Mucosa of descending colon (tissue), 3 donors: ENCODE data around the gene KLHL22. TPM values are rescaled to one million over a fixed set of nuclear protein-coding genes. Genes with fewer than 3 reads are reported as not detected.

ENCODE experiments used
- ATAC-seq: fragments of 200-7000 bp; cut with Tn5 transposase; one replicate; pipeline ENCODE4 v1.9.1; 2020; ENCODE audit warnings: mild to moderate bottlenecking, moderate library complexity
- DNase-seq, 3 donors: peaks; one replicate each; pipeline ENCODE4 v3.0.0-alpha.2; 2020
- H3K36me3 ChIP-seq: fragments of 200-600 bp; one replicate; pipeline ENCODE4 v1.8.0; 2021; ENCODE audit warnings: low read depth, mild to moderate bottlenecking
- H3K4me1 ChIP-seq: fragments of 200-600 bp; one replicate; pipeline ENCODE4 v1.8.0; 2021; ENCODE audit warnings: low read depth, mild to moderate bottlenecking
- H3K4me3 ChIP-seq: fragments of 200-600 bp; one replicate; pipeline ENCODE4 v1.8.0; 2021; ENCODE audit warnings: mild to moderate bottlenecking
- H3K9me3 ChIP-seq: fragments of 200-600 bp; one replicate; pipeline ENCODE4 v1.8.0; 2021; ENCODE audit warnings: mild to moderate bottlenecking
- intact Hi-C, 2 donors: fragments of 100-400 bp; cut with DNase I in 1 of 2; cut with micrococcal nuclease in 1 of 2; formaldehyde crosslinking; loops; one replicate each; pipeline versions ENCODE4 v1.11.0 to v1.11.1; 2022; cut with DNase I, micrococcal nuclease
- total RNA-seq, 3 donors: library from RNA; stranded (reverse); fragmentation: NEBNext Ultra II Directional in 2 of 3; extraction: Animal tissue kit (Norgen Biotek cat#: 25700) in 2 of 3; gene quantifications; one replicate each; pipeline versions ENCODE4 v1.2.1 to v1.2.4, GENCODE V29; 2021 to 2023
- TF ChIP-seq, protein P1 (sequence below): fragments of 200-600 bp; IDR thresholded peaks from one replicate; pipeline ENCODE4 v1.8.0; 2022; ENCODE audit warnings: antibody characterized with exemption, mild to moderate bottlenecking
- donor health status: DM: no; HTN: no; CAD: no; lungs with moderate emphysema.
- donor health status: DM: no; HTN: no; CAD: no.
- donor health status: DM: no; HTN: yes; CAD: no.

KLHL22 gene
- total RNA-seq, 3 donors from 2014 or later = 9.5 to 24.1 (median 14.7) TPM

DNA sequence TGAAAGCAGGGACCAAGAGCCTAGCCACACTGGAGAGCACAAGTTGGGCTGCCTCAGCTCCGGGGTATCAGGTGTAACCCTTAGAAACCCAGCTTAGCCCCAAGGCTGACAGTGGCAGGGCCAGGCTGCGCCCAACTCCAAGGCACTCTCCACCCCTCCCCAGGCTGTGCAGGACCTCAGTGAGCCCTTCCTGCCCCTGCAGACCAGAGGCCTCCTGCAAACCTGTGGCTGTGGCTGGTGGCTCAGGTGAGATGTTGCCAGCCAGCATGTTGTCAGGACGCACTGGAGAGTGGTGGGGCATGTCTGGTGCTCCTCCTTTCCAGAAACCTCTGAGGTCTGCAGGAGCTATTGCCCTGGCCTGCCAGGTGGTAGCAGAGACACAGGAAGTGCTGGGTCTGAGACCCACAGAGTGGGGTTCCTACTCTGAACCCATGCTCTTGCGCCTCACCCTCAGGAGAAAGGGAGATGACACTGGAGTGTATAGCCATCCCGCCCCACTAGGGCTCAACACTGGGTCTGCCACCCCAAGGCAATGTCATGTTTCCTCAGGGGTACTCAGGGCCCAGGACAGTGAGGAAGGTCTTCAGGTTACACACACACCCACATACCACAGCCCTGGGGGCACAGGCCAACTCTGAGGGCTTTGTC, 55.5 kb downstream of the KLHL22 start:
- TF ChIP-seq, protein P1, sequence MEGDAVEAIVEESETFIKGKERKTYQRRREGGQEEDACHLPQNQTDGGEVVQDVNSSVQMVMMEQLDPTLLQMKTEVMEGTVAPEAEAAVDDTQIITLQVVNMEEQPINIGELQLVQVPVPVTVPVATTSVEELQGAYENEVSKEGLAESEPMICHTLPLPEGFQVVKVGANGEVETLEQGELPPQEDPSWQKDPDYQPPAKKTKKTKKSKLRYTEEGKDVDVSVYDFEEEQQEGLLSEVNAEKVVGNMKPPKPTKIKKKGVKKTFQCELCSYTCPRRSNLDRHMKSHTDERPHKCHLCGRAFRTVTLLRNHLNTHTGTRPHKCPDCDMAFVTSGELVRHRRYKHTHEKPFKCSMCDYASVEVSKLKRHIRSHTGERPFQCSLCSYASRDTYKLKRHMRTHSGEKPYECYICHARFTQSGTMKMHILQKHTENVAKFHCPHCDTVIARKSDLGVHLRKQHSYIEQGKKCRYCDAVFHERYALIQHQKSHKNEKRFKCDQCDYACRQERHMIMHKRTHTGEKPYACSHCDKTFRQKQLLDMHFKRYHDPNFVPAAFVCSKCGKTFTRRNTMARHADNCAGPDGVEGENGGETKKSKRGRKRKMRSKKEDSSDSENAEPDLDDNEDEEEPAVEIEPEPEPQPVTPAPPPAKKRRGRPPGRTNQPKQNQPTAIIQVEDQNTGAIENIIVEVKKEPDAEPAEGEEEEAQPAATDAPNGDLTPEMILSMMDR = no peak
- intact Hi-C loops = no loop called here
- H3K9me3 ChIP-seq = no peaks in the 10 kb centered on the region
- H3K4me1 ChIP-seq = peaks cover 13% of the 10 kb centered on the region
- DNase-seq = peak in 1 of 3 donors; percentile 20
- H3K4me3 ChIP-seq = no peak overlapping the region
- ATAC-seq = no peak
- no peaks in the 10 kb centered on the region for H3K36me3 ChIP-seq

- TF ChIP-seq, protein P1 = no peak
- Histone ChIP-seq H3K9me3 (no peaks in the 10 kb centered on the region), H3K36me3 (no peaks in the 10 kb centered on the region), H3K4me3 (no peak overlapping the region), H3K4me1 (peaks cover 13% of the 10 kb centered on the region)
- intact Hi-C loops = no loop called here
- DNase-seq (no peak), ATAC-seq (no peak)
Measured at GRCh38 chr22:20439556-20439927, 56.1 kb downstream of the KLHL22 start.

DNA sequence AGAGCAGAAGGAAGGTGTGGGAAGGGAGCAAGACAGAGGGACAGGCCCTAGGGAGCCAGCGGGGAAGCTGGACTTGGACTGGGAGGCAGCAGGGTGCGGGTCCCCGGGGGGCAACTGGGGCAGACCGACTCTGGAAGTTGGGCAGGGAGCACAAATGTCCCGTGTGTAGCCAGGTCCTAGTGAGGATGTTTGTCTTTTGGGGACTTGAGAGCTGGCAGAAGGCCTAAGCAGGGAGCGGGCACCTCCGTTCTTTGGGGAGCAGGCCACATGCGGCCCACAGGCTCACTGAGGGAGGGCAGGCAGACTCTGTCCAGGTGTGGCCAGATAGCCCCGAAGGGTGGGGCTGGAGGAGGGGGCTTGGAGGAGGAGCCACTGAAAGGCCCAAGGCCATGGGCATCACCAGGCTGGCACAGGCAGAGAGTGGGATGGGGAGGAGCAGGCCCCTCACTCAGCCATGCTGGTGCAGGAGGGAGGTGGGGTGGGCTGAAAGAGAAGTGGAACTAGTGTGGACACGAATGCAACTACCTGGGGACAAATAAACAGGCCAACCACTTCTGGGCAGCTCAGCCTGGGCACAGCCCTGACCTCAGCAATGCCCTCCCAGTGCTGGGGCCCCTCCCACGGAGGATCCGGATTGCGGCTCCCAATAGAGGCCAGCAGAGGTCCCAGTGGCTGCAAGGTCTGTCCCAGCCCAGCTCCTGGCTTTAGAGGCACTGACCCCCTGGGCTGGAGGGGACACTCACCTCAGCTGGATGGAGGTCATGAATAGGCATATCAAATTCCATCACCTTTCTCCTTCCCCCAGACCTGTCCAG, 56.7 kb downstream of the KLHL22 start:
- Histone ChIP-seq H3K4me3 (no peak overlapping the region), H3K9me3 (no peaks in the 10 kb centered on the region), H3K4me1 (peaks cover 13% of the 10 kb centered on the region), H3K36me3 (no peaks in the 10 kb centered on the region)
- intact Hi-C loops = no loop called here
- ATAC-seq (no peak), DNase-seq (peak in 1 of 3 donors; percentile 20)
- TF ChIP-seq, protein P1 = no peak

DNA sequence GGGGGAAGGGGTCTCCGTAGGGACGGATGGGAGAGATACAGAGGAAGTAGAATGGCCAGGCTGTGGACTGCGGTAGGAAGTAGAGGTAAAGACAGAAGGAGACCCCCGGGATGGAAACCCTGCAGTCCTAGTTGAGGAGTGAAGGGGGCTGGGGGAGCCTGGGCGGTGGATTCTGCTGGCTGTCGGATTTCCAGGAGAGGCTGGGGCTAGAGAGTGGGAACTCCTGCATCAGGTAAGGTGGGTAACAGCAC, 57.2 kb downstream of the KLHL22 start:
- H3K36me3 ChIP-seq = no peaks in the 10 kb centered on the region
- peaks cover 13% of the 10 kb centered on the region for H3K4me1 ChIP-seq
- DNase-seq (no peak), ATAC-seq (no peak)
- TF ChIP-seq, protein P1 = no peak
- no peaks in the 10 kb centered on the region for H3K9me3 ChIP-seq
- intact Hi-C loops = no loop called here
- H3K4me3 ChIP-seq = no peak overlapping the region

DNA sequence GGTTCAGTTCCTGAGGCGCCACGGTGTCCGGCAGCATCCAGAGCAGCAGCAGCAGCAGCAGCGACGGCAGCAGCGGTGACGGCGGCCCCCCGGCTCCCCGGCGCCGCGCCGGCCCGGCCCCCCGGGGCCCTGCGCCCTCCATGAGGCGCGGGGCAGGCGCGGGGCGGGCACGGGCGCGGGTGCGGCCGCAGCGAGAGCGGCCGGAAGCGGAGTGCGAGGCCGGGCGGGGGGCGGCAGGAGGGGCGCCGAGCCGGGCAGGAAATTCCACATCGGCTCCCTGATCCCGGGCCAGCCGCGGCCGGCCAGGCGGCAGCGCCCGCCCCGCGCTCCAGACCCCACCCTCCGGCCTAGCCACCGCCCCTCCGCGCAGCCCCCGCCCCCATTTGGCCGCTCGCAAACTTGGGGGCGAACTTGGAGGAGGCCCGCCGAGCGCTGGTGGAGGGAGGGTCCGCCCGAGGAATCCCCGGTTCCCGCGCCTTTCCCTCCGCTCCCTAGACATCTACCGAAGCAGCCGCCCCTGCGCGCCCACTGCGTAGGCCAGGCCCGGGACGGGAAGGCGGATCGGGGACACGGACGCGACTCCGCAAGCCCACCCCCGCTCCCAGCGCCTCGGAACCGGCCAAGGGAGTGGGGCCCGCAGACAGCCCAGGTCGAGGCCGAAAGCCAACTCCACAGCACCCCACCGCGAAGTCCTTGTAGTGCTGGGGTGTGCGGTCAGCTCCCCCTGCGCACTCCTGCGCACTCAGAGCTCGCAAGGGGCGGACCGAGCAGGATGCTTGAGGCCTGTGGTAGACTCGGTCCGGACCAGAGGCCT, 57.8 kb downstream of the KLHL22 start, which contains the start of gene SCARF2:
Gene SCARF2 (minus strand): TSS at position 213 of the 814 bp plus-strand sequence. CDS start 71 bp downstream, at position 142.
- H3K4me1 ChIP-seq = peaks cover 13% of the 10 kb centered on the region
- H3K9me3 ChIP-seq = no peaks in the 10 kb centered on the region
- H3K4me3 ChIP-seq = peak within 1 kb of the TSS; percentile 6
- H3K36me3 ChIP-seq = no peaks in the 10 kb centered on the region
- ATAC-seq (peak; percentile 36), DNase-seq (peak; percentile 33 to 58 (median 49))
- TF ChIP-seq, protein P1 = no peak
- intact Hi-C loops = no loop called here
